Body of pancreas (tissue), 4 donors: ENCODE measurements around the gene CACNA1E. TPM values are rescaled to one million over a fixed set of nuclear protein-coding genes. Genes with fewer than 3 reads are reported as not detected.

Source experiments
- ATAC-seq: fragments of 150-250 bp; one replicate; pipeline ENCODE4 v1.9.1; 2016
- DNase-seq, 4 donors: peaks; one replicate each; pipeline ENCODE4 v3.0.0-alpha.2; 2019
- H3K27ac ChIP-seq, 4 donors: fragments of 200-600 bp; sonication (generic); 1 replicate in 3 of 4; 2 replicates in 1 of 4; pipeline versions ENCODE4 v1.5.1 to v1.6.1; 2016 to 2019; ENCODE audit warnings: mild to moderate bottlenecking in 1 of 4, mixed read lengths in 1 of 4, moderate library complexity in 1 of 4
- H3K27me3 ChIP-seq, 2 donors: fragments of 200-600 bp; sonication (generic); one replicate each; pipeline ENCODE4 v1.6.0; 2016; ENCODE audit warnings: mild to moderate bottlenecking in 1 of 2
- H3K36me3 ChIP-seq, 2 donors: fragments of 200-600 bp; sonication (generic); replicated peaks in 1 of 2; 2 replicates each; pipeline ENCODE4 v1.5.1; 2016; ENCODE audit warnings: low read depth in 2 of 2; ENCODE audit not compliant: insufficient read depth in 1 of 2
- H3K4me1 ChIP-seq: fragments of 200-600 bp; sonication (generic); one replicate; pipeline ENCODE4 v1.6.0; 2016
- H3K4me3 ChIP-seq, 2 donors: fragments of 200-600 bp; sonication (generic); 1 replicate in 1 of 2; 2 replicates in 1 of 2; pipeline ENCODE4 v1.5.1; 2016 to 2019
- H3K9me3 ChIP-seq, 3 donors: fragments of 200-600 bp; sonication (generic); 1 replicate in 2 of 3; 2 replicates in 1 of 3; pipeline ENCODE4 v1.5.1; 2016
- POLR2A ChIP-seq, 3 donors: fragments of 450-650 bp; IDR thresholded peaks; one replicate each; pipeline ENCODE4 v1.6.1; 2016; ENCODE audit warnings: antibody characterized with exemption in 3 of 3, mild to moderate bottlenecking in 2 of 3
- WGBS, 2 donors: methylation state at CpG; one replicate each; pipeline ENCODE4 v1.1.5; 2017; 5-methylcytosine and 5-hydroxymethylcytosine counted together
- intact Hi-C: fragments of 100-400 bp; cut with DNase I; formaldehyde crosslinking; loops from one replicate; pipeline ENCODE4 v1.15.1; 2023
- total RNA-seq, 2 donors: library from RNA; depleted of rRNA; stranded (reverse); fragments of >200 nt; gene quantifications; one replicate each; pipeline ENCODE4 v1.1.0, GENCODE V29; 2016
- TF ChIP-seq, protein P1 (sequence below), 7 experiments: fragments of 450-650 bp in 4 of 7; fragments of 200-600 bp in 3 of 7; sonication (generic) in 3 of 7; IDR thresholded peaks; one replicate each; pipeline ENCODE4 v1.5.1; 2016 to 2019; ENCODE audit warnings: antibody characterized with exemption in 7 of 7

Gene CACNA1E
- total RNA-seq, 2 donors from 2014 or later, result 1.0 TPM; not detected in 1

DNA sequence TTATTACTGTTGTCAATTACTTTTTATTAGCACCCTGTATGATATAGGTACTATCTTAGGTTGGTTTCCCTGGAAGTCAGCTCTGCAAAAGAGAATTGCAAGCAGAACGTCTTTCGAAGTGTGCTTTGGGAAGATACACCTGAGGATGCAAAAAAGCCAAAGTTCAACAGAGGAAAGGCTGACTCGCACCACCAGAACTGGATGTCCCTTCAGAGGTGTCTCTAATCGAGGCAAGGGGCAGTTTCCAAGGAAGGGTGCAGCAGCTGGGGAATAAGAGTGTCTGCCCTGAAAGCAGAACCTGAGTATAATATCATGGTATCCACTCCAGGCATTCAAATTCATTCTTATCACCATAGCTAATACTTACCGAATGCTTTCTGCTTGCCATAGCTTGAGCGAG, 149.6 kb downstream of the CACNA1E start:
- Histone ChIP-seq H3K27me3 (no peaks in the 10 kb centered on the region), H3K27ac (no peak overlapping the region), H3K9me3 (no peaks in the 10 kb centered on the region), H3K36me3 (no peaks in the 10 kb centered on the region), H3K4me3 (no peak overlapping the region), H3K4me1 (peaks cover 7% of the 10 kb centered on the region)
- intact Hi-C loops, result no loop called here
- DNase-seq (no peak), ATAC-seq (no peak)
- no peak for TF ChIP-seq POLR2A (IDR thresholded peaks at IDR 0.05)
- TF ChIP-seq, protein P1, sequence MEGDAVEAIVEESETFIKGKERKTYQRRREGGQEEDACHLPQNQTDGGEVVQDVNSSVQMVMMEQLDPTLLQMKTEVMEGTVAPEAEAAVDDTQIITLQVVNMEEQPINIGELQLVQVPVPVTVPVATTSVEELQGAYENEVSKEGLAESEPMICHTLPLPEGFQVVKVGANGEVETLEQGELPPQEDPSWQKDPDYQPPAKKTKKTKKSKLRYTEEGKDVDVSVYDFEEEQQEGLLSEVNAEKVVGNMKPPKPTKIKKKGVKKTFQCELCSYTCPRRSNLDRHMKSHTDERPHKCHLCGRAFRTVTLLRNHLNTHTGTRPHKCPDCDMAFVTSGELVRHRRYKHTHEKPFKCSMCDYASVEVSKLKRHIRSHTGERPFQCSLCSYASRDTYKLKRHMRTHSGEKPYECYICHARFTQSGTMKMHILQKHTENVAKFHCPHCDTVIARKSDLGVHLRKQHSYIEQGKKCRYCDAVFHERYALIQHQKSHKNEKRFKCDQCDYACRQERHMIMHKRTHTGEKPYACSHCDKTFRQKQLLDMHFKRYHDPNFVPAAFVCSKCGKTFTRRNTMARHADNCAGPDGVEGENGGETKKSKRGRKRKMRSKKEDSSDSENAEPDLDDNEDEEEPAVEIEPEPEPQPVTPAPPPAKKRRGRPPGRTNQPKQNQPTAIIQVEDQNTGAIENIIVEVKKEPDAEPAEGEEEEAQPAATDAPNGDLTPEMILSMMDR (IDR thresholded peaks at IDR 0.05), result no peak
- 79 to 82% methylated on average over 6 of the region's 6 CpGs for WGBS, 2 donors

DNA sequence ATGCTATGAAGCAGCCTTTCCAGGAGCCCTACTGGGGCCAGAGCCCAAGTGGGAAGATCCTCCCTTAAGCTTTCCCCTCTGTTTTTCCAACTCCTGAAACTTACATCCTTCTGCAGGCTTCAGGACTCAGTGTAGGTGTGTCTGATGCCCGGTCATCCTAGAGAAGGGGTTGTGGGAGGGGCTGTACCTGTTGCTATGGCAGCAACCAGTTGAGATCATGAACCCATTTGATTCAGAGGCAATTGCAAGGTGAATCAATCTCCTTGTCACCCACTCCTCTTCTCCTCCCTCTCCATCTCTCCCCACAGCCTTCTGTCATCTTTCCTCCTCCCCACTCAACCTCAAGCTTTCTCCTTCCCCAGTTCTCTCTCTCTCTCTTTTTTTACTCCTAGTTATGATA, 151.8 kb downstream of the CACNA1E start:
- intact Hi-C loops, result no loop called here
- H3K27me3 ChIP-seq, result no peaks in the 10 kb centered on the region
- no peak for TF ChIP-seq POLR2A (IDR thresholded peaks at IDR 0.05)
- TF ChIP-seq, protein P1 (IDR thresholded peaks at IDR 0.05), result no peak
- no peak overlapping the region for H3K27ac ChIP-seq
- H3K9me3 ChIP-seq, result no peaks in the 10 kb centered on the region
- no peaks in the 10 kb centered on the region for H3K36me3 ChIP-seq
- DNase-seq (no peak), ATAC-seq (no peak)
- WGBS, 2 donors, result 13 to 56% methylated on average over 1 of the region's 1 CpG
- H3K4me3 ChIP-seq, result no peak overlapping the region
- H3K4me1 ChIP-seq, result peaks cover 7% of the 10 kb centered on the region

DNA sequence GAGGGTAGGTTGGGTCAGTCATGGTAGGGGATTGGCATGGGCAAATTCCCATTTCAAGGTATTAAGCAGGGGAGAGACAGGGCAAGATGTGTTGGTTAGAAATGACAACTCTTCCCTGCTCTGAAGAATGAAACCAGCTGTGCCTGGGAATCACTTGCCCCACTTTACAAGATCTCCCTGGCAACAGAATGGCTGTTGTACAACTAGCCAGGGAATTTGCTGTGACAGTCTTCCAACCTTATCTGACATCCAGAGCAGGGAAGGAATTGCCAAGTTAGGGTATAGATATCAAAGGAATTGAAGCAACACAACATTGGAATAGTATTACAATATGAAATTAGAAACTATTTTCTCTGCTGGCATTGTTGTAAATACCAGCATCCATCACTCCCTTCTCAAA, 154.7 kb downstream of the CACNA1E start:
- no peak for ATAC-seq
- no peak for DNase-seq
- Histone ChIP-seq H3K27me3 (no peaks in the 10 kb centered on the region), H3K4me3 (no peak overlapping the region), H3K9me3 (no peaks in the 10 kb centered on the region), H3K27ac (no peak overlapping the region), H3K4me1 (no peaks in the 10 kb centered on the region), H3K36me3 (no peaks in the 10 kb centered on the region)
- intact Hi-C loops, result no loop called here
- TF ChIP-seq POLR2A (IDR thresholded peaks at IDR 0.05), result no peak
- TF ChIP-seq, protein P1 (IDR thresholded peaks at IDR 0.05), result no peak

DNA sequence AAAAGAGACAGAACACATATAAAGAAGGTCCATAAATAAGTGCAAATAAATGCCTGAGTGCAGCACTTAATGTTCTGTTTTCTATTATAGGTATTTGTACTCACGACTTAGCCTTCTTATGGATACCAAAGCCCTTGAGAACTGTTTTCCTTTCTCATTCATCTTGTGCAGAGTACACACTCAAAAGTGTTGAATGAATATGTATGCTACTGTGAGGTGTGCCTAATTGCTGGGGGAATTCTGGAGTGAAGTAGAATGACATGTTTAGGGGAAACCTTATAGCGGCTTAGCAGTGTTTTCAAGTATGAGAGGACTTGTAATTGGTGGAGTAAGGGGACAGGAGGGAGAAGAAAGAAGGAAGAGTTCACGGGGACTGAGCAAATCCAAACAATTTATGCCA, 157.6 kb downstream of the CACNA1E start:
- no peak for DNase-seq
- intact Hi-C loops, result no loop called here
- no peaks in the 10 kb centered on the region for H3K36me3 ChIP-seq
- H3K27me3 ChIP-seq, result no peaks in the 10 kb centered on the region
- no peak overlapping the region for H3K27ac ChIP-seq
- no peaks in the 10 kb centered on the region for H3K9me3 ChIP-seq
- TF ChIP-seq, protein P1 (IDR thresholded peaks at IDR 0.05), result no peak
- no peak for TF ChIP-seq POLR2A (IDR thresholded peaks at IDR 0.05)
- no peak overlapping the region for H3K4me3 ChIP-seq
- H3K4me1 ChIP-seq, result no peaks in the 10 kb centered on the region
- ATAC-seq, result no peak
- 58 to 63% methylated on average over 3 of the region's 3 CpGs for WGBS, 2 donors

DNA sequence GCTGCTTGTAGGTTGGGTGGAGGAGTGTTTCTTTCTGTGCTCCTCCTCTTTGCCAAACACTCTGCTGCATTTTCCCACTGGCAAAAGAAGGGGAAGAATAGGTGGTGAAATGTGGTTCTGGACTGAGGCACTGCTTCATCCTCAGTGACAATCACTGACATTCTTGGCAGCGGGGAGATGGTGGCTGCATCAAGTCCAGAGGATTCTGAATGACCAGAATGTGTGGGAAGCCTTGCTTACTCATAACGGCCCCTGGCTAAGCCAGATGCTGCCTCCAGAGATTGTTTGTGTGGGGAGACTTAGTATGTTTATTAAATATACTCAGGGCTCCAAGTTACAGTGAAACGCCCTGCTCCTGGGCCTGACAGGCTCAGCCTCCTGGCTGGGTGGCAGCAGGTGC, 160.3 kb downstream of the CACNA1E start:
- WGBS, 2 donors, result 34 to 49% methylated on average over 3 of the region's 3 CpGs
- TF ChIP-seq, protein P1 (IDR thresholded peaks at IDR 0.05), result no peak
- TF ChIP-seq POLR2A (IDR thresholded peaks at IDR 0.05), result no peak
- Histone ChIP-seq H3K9me3 (no peaks in the 10 kb centered on the region), H3K4me1 (no peaks in the 10 kb centered on the region), H3K36me3 (no peaks in the 10 kb centered on the region), H3K27me3 (no peaks in the 10 kb centered on the region), H3K4me3 (no peak overlapping the region), H3K27ac (no peak overlapping the region)
- ATAC-seq (no peak), DNase-seq (no peak)
- intact Hi-C loops, result no loop called here
